ENCODE data around the gene PIGT.

Gene PIGT

DNA sequence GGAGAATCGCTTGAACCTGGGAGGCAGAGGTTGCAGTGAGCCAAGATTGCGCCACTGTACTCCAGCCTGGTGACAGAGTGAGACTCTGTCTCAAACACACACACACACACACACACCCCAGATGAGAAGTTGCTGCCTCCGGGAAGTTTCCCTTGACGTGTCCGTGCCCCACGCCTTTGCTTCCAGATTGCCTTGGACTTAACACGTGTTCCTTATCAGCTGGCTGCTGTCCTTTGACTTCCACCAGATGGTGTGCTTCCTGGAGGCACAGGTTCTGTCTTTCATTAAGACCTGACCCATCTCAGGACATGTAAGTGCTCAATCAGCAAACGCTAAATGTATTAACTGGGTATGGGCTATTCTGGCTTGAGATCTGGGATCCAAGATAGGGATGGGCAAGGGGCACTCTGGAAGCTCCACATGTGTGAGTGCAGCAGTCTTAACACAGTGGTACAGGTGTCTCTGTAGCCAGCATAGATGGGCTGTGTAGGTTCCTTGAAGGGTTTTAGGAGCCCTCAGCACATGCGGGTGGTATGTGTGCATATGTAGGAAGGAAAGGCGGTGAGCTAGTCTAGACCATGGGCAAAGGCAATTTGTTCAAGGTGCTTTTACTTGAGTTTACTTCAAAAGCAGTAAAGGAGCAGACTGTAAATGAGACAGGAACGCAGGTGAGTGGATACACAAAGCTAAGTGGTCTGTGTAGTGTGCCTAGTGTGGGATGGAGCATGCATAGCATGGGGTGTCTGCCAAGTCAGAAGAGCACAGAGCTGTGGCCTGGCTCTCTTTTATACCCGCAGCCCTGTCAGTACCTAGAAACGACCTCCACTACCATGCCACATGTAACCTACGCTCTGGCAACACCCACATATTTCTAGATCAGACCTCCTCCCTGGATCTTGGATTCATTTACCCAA lies 11.6 kb downstream of the PIGT start:
- no peak for DNase-seq (ENCODE audit: low read depth in 2 of 2)

DNA sequence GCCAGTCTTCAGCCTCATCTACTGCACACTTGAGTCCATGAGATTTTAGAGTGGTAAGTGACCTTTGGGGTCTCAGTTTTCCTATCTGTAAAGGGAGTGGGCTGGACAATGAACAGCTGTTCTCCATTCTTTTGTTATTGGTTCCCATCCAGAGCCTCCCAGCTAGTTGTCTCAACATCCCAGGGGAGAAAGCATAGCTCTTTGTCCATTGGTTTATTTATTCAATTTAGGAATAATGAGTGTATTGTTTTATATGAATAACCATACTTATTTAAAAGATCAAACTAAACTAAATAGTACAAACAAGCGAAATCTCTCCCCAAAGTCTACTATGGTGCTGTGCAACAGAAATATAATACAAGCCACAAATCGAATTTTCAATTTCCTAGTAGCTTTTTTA lies 13.7 kb downstream of the PIGT start:
- no peak for DNase-seq (ENCODE audit: low read depth in 2 of 2)

DNA sequence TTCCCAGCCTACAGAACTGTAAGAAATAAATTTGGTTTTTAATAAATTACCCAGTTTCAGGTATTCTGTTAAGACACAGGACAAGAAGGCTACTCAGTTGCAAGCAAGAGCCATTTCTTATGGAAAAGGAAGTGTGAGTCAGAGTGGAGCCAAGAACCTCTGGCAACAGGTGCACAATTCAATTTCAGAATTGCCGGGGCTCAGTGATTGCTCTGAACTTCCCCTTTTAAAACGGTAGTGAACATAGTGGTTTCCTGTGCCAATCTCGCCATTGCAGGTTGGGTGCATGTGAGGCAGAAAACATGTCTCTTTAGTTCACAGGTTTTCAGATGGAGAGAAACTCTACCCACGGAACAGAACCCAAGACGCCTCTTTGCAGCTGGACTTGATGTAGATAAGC lies 16.4 kb downstream of the PIGT start:
- DNase-seq (ENCODE audit: low read depth in 2 of 2) = no peak

DNA sequence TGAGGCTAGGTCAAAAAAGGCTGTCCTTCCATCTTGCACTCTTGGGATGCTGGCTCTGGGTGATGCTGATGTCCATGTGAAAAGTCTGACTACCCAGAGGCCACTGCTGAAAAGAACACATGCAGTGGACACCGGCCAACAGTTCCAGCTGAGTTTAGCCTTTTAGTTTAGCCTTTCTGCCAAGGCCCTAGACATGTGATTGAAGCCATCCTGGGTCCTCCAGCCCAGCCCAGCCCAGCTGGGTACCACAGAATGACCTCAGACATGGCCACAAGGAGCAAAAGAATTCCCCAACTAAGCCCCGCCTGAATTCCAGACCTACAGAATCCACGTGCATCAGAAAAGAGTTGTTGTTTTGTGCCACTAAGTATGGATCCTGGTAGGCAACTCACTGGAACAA lies 17.4 kb downstream of the PIGT start:
- DNase-seq (ENCODE audit: low read depth in 2 of 2) = no peak

DNA sequence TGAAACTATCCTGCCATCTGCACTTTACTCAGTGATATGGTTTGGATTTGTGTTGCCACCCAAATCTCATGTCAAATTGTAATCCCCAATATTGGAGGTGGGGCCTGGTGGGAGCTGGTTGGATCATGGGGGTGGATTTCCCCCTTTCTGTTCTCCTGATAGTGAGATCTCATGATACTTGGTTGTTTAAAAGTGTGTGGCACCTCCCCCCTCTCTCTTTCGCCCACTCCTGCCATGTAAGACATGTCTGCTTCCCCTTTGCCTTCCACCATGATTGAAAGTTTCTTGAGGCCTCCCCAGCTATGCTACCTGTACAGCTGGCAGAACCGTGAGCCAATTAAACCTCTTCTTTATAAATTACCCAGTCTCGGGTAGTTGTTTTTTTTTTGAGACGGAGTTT lies 18.0 kb downstream of the PIGT start:
- no peak for DNase-seq (ENCODE audit: low read depth in 2 of 2)

DNA sequence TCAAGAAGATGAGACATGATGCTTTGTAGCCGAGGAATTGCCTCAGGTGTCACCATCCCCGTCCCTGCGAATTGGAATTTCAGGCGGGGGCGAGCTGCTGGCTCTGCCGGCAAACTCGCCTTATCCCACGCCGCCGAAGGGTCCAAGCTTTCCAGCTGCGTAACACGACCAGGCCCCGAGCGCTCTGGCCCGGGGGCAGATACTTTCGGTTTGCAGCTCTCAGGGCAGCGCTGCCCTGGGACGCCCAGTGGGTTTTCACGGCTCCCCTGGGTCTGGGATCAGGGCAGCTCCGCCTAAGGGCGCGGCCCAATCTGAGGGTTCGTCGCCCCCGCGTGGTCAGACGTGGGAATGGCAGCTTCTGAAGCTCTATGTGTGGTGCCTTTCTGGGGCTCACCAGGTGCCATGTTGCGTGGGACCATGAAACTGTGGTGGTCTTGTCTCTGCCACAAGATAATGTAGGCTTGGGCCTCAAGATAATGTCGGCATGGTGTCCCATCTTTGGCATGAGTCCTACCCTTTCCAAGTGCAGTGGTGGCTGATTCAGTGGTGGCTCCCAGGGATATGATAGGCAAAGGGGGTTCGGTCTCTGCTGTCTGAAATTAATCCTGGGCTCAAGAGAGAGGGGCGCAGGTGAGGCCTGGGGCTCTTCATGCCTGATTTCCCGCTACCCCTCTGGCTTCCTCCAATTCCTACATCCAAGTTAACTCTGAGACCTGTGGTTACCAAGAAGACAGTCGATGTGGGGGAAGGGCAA lies 21.0 kb downstream of the PIGT start:
- peak; percentile 84 to 86 for DNase-seq (ENCODE audit: low read depth in 2 of 2)

DNA sequence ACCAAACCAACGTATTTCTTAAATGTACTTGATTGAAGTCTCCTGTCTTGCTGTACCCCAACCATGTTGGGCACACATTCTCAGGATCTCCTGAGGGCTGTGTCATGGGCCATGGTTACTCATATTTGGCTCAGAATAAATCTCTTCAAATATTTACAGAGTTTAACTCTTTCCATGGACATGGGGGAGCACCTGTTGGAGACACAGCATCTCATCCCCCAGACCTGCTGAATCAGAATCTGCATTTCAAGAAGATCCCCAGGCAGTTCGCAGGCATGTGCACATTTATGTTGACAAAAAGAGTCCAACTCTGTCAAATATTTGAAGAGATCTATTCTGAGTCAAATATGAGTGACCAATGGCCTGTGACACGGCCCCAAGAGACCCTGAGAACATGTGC lies 24.5 kb downstream of the PIGT start:
- DNase-seq (ENCODE audit: low read depth in 2 of 2) = no peak

DNA sequence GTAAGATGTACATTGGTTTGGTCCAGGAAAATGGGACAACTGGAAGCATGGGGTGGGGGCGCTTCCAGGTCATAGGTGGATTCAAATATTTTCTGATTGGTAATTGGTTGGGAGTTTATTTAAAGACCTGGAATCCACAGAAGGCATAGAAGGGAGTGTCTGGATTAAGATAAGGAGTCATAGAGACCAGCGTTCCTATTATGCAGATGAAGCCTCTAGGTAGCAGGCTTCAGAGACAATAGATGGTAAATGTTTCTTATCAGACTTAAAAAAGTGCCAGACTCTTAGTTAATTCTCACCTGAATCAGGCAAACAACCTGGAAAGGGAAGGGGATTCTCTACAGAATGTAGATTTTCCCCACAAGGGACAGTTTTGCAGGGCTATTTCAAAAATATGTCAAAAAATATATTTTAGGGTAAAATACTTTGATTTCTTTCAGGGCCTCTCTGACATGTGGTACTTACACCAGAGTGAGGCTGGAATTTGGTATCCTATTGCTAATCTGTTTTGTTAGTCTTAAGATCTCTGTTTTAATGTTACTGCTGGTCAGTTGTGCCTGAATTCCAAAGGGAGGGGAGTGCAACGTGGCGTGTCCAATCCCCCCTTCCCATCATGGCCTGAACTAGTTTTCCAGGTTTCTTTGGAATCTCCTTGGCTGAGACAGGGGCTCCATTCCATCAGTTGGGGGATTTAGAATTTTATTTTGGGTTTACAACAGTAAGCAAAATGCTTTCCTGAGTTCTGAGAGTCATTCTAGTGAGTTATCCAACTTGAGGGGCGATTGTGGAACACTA lies 25.1 kb downstream of the PIGT start:
- no peak for DNase-seq (ENCODE audit: low read depth in 2 of 2)

DNA sequence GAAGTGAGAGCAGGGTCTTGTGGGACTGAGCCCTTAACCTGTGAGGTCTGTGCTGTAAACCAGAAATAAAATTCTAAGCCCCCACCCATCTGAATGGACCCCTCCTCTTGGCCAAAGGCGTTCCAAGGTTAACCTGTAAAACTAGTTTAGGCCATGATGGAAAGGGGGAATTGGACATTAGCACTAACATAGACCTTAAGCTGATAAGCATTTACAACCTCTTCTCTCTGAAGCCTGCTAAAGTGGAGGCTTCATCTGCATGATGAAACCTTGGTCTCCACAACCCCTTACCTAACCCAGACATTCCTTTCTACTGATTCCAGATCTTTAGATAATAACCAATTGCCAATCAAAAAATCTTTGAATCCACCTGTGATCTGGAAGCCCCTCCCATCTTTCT lies 25.8 kb downstream of the PIGT start:
- DNase-seq (ENCODE audit: low read depth in 2 of 2) = no peak

DNA sequence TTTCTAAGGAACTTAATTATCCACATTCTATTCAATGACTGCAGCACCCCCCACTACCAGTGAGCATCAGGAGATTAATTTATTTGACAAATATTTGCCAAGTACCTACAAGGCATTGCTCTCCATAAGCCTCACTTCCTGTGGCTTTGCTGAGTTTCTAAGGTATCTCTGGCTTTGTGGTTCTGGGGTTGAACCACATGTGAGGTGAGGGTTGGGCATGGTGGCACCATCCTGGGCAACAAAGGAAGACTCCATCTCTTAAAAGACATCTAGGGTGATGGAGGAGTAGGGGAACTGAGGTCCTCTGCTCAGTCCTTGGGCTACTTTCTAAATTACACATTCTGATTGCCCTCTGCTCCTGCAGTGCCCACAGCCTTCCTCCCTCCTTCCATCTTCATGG lies 28.1 kb downstream of the PIGT start:
- no peak for DNase-seq (ENCODE audit: low read depth in 2 of 2)

DNA sequence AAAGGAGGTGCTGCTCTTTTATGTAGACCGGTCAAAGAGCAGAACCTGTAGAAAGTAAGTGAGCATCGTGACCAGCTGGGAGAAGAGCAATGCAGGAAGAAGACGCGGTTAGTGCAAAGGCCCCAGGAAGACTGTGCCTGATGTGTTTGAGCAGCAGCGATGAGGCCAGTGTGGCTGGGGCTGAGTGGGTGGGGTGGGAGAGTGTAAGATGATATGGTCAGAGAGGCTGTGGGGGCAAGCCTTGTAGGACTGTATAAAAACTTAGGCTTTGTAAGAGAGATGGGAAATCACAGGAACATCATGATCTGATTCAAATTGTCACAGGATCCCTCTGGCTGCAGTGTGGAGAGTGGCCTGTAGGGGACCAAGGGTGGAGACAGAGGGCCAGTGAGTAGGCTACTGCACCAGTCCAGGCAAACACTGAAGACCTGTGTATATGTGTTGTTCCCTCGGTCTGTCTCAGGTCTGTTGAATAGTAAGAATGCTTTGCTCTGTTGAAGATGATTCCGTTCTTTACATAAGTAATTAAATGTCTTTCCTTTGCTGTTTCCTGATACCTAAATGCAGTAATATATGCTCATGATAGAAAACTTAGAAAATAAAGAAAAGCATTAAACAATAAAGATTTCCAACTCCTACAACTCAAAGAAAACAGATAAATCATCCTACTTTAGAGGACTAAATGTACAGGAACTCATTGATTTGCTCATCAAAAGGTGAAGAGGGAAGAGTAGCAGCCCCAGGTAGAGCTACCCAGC lies 30.0 kb downstream of the PIGT start:
- DNase-seq (ENCODE audit: low read depth in 2 of 2) = no peak

DNA sequence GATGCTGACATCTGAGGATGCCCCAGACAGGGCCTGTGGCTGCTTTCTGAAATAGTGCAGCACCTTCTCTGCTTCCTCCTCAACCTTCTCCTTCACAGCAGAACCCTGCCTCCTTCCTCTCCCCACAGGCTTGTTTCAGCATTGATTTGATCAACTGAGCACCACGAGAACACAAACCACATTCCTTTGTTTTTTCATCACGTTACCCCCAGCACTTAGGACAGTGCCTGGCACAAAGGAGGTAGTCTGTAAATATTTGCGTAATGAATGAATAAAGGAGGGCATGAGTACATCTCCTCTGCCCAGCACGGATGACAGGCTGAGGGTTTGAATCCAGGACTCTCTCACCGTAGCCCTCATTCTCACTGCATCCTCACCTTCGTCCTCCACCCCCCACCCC lies 32.3 kb downstream of the PIGT start:
- DNase-seq (ENCODE audit: low read depth in 2 of 2) = no peak

DNA sequence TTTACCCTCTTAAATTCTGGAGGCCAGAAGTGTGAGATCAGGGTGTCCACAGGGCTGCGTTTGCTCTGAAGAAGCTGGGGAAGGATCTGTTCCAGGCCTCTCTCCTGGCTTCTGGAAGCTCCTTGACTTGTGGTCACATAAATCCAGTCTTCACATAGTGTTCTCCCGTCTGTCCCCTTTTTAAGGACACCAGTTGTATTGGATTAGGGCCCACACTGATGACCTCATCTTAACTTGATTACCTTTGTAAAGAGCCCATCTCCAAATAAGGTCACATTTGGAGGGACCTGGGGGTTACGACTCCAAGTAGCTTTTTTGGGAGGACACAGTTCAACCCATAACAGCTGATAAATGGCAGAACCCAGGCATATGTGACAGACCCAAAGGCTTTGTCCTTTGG lies 33.6 kb downstream of the PIGT start:
- DNase-seq (ENCODE audit: low read depth in 2 of 2) = no peak

DNA sequence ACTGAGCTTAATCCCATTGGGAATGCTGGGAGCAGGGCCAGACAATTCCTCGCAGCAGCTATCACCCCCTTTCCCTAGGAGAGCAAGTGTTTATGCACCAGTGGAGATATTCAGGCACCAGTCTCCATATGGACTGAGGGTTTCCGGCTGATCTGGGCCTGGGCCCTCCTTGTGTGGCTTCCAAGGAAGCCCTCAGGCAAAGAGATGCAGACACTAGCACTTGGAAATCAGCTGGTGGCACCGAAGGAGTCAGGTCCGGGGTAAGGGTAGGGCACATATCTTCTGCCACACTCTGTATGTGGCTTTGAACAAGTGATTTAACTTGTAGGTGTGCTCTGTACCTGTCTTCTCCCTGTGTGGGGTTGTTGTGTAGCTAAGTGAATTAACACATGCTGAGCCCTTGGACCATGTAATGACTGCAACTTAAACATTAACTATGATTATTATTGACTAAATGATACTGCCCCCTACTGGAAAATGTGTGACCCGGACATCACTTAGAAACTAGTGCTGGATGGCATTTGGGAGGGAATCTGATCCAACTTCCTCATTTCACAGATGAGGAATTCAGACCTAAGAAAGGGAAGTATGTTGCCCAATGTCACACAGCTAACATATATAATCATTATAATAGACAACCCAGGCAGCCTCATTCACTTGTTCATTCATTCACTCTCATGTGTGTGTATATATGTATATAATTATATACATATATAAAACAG lies 34.3 kb downstream of the PIGT start:
- no peak for DNase-seq (ENCODE audit: low read depth in 2 of 2)

DNA sequence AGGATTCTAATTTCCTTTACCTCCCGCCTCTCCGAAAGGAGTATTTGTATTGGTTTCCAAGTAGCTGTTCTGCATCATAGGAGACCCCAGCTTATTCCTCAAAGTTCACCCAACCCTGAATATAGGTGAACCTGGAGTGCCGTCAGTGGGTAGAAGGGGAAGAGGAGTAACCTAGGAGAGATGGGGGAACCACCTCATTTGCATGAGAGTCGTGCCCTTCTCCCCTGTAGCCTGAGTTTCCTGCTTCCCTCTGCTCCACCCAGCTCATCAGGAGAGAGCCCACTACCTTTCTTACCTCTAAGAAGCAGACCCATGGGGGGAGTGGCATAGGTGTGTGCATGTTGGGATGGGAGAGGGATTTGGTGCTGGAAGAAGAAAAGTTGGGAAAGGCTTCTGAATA lies 36.3 kb downstream of the PIGT start:
- DNase-seq (ENCODE audit: low read depth in 2 of 2) = no peak

DNA sequence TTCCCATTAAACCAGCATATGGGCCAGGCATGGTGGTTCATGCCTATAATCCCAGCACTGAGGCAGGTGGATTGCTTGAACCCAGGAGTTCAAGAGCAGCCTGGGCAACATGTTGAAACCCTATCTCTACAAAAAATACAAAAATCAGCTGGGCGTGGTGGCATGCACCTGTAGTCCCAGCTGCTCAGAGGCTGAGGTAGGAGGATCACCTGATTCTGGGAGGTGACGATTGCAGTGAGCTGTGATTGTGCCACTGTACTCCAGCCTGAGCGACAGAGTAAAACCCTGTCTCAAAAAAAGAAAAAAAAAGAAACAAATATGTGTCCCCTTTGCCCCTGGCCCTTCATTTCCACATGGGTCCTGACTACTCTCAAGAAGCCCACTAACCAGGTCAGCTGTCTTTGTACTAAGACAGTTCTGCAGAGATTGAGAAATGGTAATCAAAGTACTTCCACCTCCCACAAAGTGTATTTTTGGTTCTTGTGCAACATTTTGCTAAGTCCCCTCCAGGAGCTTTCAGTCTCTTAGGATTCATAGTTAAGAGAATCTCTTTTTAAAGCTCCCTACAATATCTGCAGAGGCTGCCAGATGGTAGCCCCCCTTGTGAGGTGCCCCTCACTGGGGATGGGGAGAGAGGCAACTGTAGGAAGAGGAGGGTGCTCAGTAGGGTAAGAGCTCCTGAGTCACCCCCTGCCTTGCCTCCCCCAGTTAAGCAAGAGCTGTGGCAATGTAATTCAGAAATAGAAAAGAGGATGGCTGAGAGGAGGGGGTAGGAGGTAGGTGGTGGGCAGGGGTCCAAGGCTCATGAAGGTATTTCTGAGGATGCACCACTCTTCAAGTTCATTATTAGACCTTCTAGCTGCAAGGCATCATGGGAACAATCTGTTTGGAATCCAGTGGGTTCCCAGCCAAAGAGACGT lies 37.1 kb downstream of the PIGT start:
- no peak for DNase-seq (ENCODE audit: low read depth in 2 of 2)

DNA sequence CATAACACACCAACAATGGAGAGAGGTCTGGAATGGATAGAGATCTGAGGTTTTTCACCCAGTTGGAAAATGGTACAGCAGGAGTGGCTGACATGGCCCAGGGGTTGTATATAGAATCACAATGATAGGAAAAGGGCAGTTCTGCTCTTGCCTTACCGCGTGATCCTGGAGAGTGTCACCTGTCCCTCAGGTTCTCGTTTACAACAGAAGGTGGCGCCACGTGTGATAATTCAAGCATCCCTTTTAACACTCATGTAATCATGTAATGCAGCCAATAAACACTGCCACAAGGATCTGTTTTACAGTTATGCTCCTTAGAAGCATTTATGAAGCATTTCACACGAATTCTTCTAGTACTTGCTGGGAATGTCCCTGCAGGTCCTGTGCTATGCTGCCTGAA lies 40.7 kb downstream of the PIGT start:
- DNase-seq (ENCODE audit: low read depth in 2 of 2) = peak in 1 of 2 donors; percentile 28

DNA sequence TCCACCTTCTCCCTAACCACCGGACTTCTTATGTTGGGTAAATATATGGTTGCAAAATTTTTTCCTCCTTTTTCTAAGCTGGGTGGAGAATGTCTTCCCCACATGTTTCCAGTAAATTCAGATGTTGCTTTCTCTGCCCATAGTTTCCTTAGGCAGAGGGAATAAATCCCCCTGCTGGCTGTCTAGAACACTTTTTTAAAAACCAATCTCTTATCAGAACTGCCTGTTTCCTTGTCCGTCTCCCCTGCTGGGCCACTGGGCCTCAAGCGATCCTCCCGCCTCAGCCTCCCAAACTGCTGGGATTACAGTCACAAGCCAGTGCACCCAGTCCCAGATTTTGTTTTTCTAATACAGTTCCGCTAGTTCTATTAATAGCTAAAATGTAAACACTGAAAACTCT lies 43.7 kb downstream of the PIGT start:
- DNase-seq (ENCODE audit: low read depth in 2 of 2) = no peak

DNA sequence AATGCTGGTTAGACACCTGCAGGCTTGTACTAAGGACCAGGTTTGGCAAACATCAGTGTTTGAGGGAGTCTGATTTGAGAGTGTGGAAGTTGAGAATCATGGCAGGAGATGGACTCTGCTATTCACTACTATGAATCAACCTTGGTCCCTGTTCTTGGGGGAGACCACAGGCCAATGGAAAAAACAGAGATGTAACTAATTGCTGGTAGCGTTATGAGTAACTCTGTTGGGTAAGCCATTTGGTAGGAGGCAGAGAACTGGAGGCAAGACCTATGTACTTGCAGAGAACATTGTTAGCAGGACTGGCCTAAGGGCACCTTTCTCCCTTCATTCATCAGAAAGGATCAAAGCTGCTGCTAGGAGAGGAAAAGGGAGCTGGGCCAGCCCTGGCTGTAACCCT lies 45.3 kb downstream of the PIGT start:
- DNase-seq (ENCODE audit: low read depth in 2 of 2) = no peak
